Measurements from ENCODE around the gene GRID2.

GRID2 gene

GRCh38 chr4:92776080-92776479 lies 472.3 kb downstream of the GRID2 start:
- DNase-seq = no peak

GRCh38 chr4:92789741-92790140 lies 486.0 kb downstream of the GRID2 start:
- DNase-seq = no peak

GRCh38 chr4:92791871-92792440 lies 488.2 kb downstream of the GRID2 start:
- DNase-seq = peak; percentile 46

GRCh38 chr4:92809381-92809780 lies 505.6 kb downstream of the GRID2 start:
- no peak for DNase-seq

- no peak for DNase-seq
Measured at GRCh38 chr4:92812652-92813051, 508.9 kb downstream of the GRID2 start.

GRCh38 chr4:92814677-92815076 lies 510.9 kb downstream of the GRID2 start:
- no peak for DNase-seq

- no peak for DNase-seq
Measured at GRCh38 chr4:92825256-92825655, 521.5 kb downstream of the GRID2 start.

- no peak for DNase-seq
Measured at GRCh38 chr4:92825791-92826190, 522.0 kb downstream of the GRID2 start.

- DNase-seq = no peak
Measured at GRCh38 chr4:92830771-92831170, 527.0 kb downstream of the GRID2 start.

- no peak for DNase-seq
Measured at GRCh38 chr4:92840880-92841279, 537.1 kb downstream of the GRID2 start.

GRCh38 chr4:92843784-92844183 lies 540.0 kb downstream of the GRID2 start:
- no peak for DNase-seq

GRCh38 chr4:92847026-92847425 lies 543.3 kb downstream of the GRID2 start:
- DNase-seq = no peak

GRCh38 chr4:92862509-92862908 lies 558.7 kb downstream of the GRID2 start:
- no peak for DNase-seq

- DNase-seq = peak; percentile 88
Measured at GRCh38 chr4:92864096-92864495, 560.3 kb downstream of the GRID2 start.

GRCh38 chr4:92872604-92873003 lies 568.8 kb downstream of the GRID2 start:
- no peak for DNase-seq

GRCh38 chr4:92885632-92886031 lies 581.9 kb downstream of the GRID2 start:
- no peak for DNase-seq

- no peak for DNase-seq
Measured at GRCh38 chr4:92952426-92952825, 648.7 kb downstream of the GRID2 start.

- DNase-seq = no peak
Measured at GRCh38 chr4:92952897-92953296, 649.1 kb downstream of the GRID2 start.

GRCh38 chr4:92953462-92953861 lies 649.7 kb downstream of the GRID2 start:
- DNase-seq = no peak

- DNase-seq = no peak
Measured at GRCh38 chr4:92961881-92962280, 658.1 kb downstream of the GRID2 start.

GRCh38 chr4:92962831-92963230 lies 659.1 kb downstream of the GRID2 start:
- no peak for DNase-seq

- peak; percentile 2 for DNase-seq
Measured at GRCh38 chr4:92968556-92968955, 664.8 kb downstream of the GRID2 start.

GRCh38 chr4:92968996-92969395 lies 665.2 kb downstream of the GRID2 start:
- DNase-seq = no peak

GRCh38 chr4:92969650-92970379 lies 666.0 kb downstream of the GRID2 start:
- no peak for DNase-seq

- no peak for DNase-seq
Measured at GRCh38 chr4:92970996-92971395, 667.2 kb downstream of the GRID2 start.

Data from eye (tissue), 1 donor.